B cell (primary cell): ENCODE measurements around the gene CEP85L. TPM values are rescaled to one million over a fixed set of nuclear protein-coding genes. Genes with fewer than 3 reads are reported as not detected.

ENCODE experiments used
- ATAC-seq: fragments of 200-7000 bp; cut with Tn5 transposase; one replicate; pipeline ENCODE4 v1.10.0; 2021; ENCODE audit warnings: low read depth, mild to moderate bottlenecking, moderate number of reproducible peaks, moderate library complexity
- CTCF ChIA-PET: fragments of 350-600 bp; sonication (Branson Sonifier 250); formaldehyde crosslinking; loops from one replicate; lab custom pipeline; 2021; ENCODE audit warnings: antibody characterized with exemption, inconsistent platforms; lab: Charles Lee
- POLR2A ChIA-PET: fragments of 350-600 bp; sonication (Branson Sonifier 250); formaldehyde crosslinking; loops from one replicate; lab custom pipeline; 2021; ENCODE audit warnings: antibody characterized with exemption; lab: Charles Lee
- DNase-seq: peaks from one replicate; pipeline ENCODE4 v3.0.0; 2013
- H2AFZ ChIP-seq: 2 replicates; pipeline ENCODE4 v1.6.1; 2012; ENCODE audit warnings: mild to moderate bottlenecking, low read depth, low read length; ENCODE audit not compliant: insufficient read depth, poor library complexity, severe bottlenecking
- H3K27ac ChIP-seq, 2 donors: 1 replicate in 1 of 2; 2 replicates in 1 of 2; pipeline ENCODE4 v1.5.1; 2012 to 2013; ENCODE audit warnings: low read length in 2 of 2, mild to moderate bottlenecking in 2 of 2, moderate library complexity in 1 of 2
- H3K27me3 ChIP-seq, 4 experiments: fragments of 200-600 bp in 1 of 4; sonication (generic) in 1 of 4; replicated peaks in 1 of 4; 1 replicate in 2 of 4; 2 replicates in 2 of 4; pipeline versions ENCODE4 v1.6.1 to v1.7.0; 2013 to 2016; ENCODE audit warnings: low read length in 3 of 4, mild to moderate bottlenecking in 2 of 4, mixed read lengths in 1 of 4, moderate library complexity in 1 of 4; ENCODE audit not compliant: insufficient read depth in 4 of 4, control insufficient read depth in 3 of 4; ENCODE audit errors: control extremely low read depth in 1 of 4
- H3K36me3 ChIP-seq, 2 experiments: replicated peaks in 1 of 2; 1 replicate in 1 of 2; 2 replicates in 1 of 2; pipeline versions ENCODE4 v1.6.1 to v1.7.1; 2013; ENCODE audit warnings: low read length in 1 of 2; ENCODE audit not compliant: insufficient read depth in 2 of 2, control insufficient read depth in 1 of 2; ENCODE audit errors: control extremely low read depth in 1 of 2, extremely low read depth in 1 of 2
- H3K4me1 ChIP-seq, 2 donors: fragments of 200-600 bp in 1 of 2; sonication (generic) in 1 of 2; 1 replicate in 1 of 2; 2 replicates in 1 of 2; pipeline versions ENCODE4 v1.5.1 to v1.6.1; 2013 to 2017; ENCODE audit warnings: low read length in 2 of 2; ENCODE audit not compliant: control insufficient read depth in 2 of 2, insufficient read depth in 2 of 2
- H3K4me2 ChIP-seq: replicated peaks from 2 replicates; pipeline ENCODE3; 2012; ENCODE audit warnings: mild to moderate bottlenecking, low read depth, low read length; ENCODE audit not compliant: poor library complexity, severe bottlenecking
- H3K4me3 ChIP-seq, 5 experiments: fragments of 200-600 bp in 1 of 5; sonication (generic) in 1 of 5; 1 replicate in 3 of 5; 2 replicates in 2 of 5; pipeline versions ENCODE4 v1.5.1 to v1.7.0; 2011 to 2016; ENCODE audit warnings: low read length in 4 of 5, mild to moderate bottlenecking in 4 of 5, low read depth in 2 of 5, control low read depth in 1 of 5, moderate library complexity in 1 of 5; ENCODE audit not compliant: insufficient read depth in 1 of 5; ENCODE audit errors: control extremely low read depth in 1 of 5, extremely low read depth in 1 of 5
- H3K79me2 ChIP-seq: fragments of 200-600 bp; sonication (generic); one replicate; pipeline ENCODE4 v1.6.0; 2016; ENCODE audit warnings: low read length; ENCODE audit not compliant: control insufficient read depth, insufficient read depth
- H3K9ac ChIP-seq: fragments of 200-600 bp; sonication (generic); 2 replicates; pipeline ENCODE4 v1.6.1; 2017; ENCODE audit warnings: mild to moderate bottlenecking, low read length, moderate library complexity
- H3K9me3 ChIP-seq, 3 donors: one replicate each; pipeline versions ENCODE4 v1.6.1 to v1.7.1; 2013; ENCODE audit warnings: low read length in 2 of 3; ENCODE audit not compliant: control insufficient read depth in 2 of 3, insufficient read depth in 1 of 3; ENCODE audit errors: control extremely low read depth in 1 of 3
- H4K20me1 ChIP-seq: 2 replicates; pipeline ENCODE4 v1.6.0; 2012; ENCODE audit warnings: mild to moderate bottlenecking, low read length; ENCODE audit not compliant: insufficient read depth, control insufficient read depth, poor library complexity, severe bottlenecking
- H3K27ac Mint-ChIP-seq: one replicate; pipeline ENCODE4 v1.8.0; 2021; ENCODE audit warnings: mixed read lengths
- H3K27me3 Mint-ChIP-seq: one replicate; pipeline ENCODE4 v1.8.0; 2021; ENCODE audit warnings: mixed read lengths
- H3K4me1 Mint-ChIP-seq: one replicate; pipeline ENCODE4 v1.8.0; 2021; ENCODE audit warnings: mixed read lengths
- H3K4me3 Mint-ChIP-seq: one replicate; pipeline ENCODE4 v1.8.0; 2021; ENCODE audit warnings: mixed read lengths
- H3K9me3 Mint-ChIP-seq: one replicate; pipeline ENCODE4 v1.8.0; 2022; ENCODE audit warnings: mixed read lengths; ENCODE audit not compliant: insufficient read depth
- CTCF ChIP-seq: fragments of 200-600 bp; IDR thresholded peaks from one replicate; pipeline ENCODE4 v1.8.0; 2022; ENCODE audit warnings: antibody characterized with exemption, mild to moderate bottlenecking
- EZH2 ChIP-seq: IDR thresholded peaks from 2 replicates; pipeline ENCODE4 v1.6.1; 2012; ENCODE audit warnings: borderline replicate concordance, low read depth, mild to moderate bottlenecking, moderate library complexity, low read length; ENCODE audit not compliant: insufficient read depth, poor library complexity, severe bottlenecking
- WGBS: methylation state at CpG from one replicate; pipeline ENCODE4 v1.1.5; 2013; ENCODE audit warnings: missing lambda C conversion rate; ENCODE audit not compliant: insufficient coverage; 5-methylcytosine and 5-hydroxymethylcytosine counted together
- intact Hi-C: fragments of 100-400 bp; cut with micrococcal nuclease; formaldehyde crosslinking; loops from one replicate; pipeline ENCODE4 v1.10.0; 2022
- polyA plus RNA-seq: library from polyadenylated mRNA; depleted of rRNA; stranded (reverse); fragments of >200 nt; gene quantifications from 2 replicates; pipeline ENCODE4 v1.2.3, GENCODE V29; 2012
- total RNA-seq, 2 donors: library from RNA; stranded (reverse); fragments of 120-200 nt in 1 of 2; gene quantifications; 1 replicate in 1 of 2; 2 replicates in 1 of 2; pipeline versions ENCODE4 v1.2.3 to v1.2.4, GENCODE V29; 2013 to 2022

The CEP85L gene
- total and polyA plus RNA-seq, 2 donors (not counting 1 experiment from before 2014, with no cell fraction given), result 7.6 to 32.1 TPM

- H3K27ac Mint-ChIP-seq, result no peak overlapping the region
Measured at GRCh38 chr6:118668761-118669385, 17.5 kb upstream of the CEP85L start.

More at GRCh38 chr6:118668761-118669385, 17.5 kb upstream of the CEP85L start:
- peaks cover 38% of the 10 kb centered on the region for H4K20me1 ChIP-seq
- peaks cover 12 to 17% of the 10 kb centered on the region in 2 donors for H3K4me1 ChIP-seq
- H3K4me3 ChIP-seq, result no peak overlapping the region
- no peaks in the 10 kb centered on the region for H3K27me3 ChIP-seq
- WGBS, result 67% methylated on average over 1 of the region's 1 CpG
- peaks cover 0 to 1% of the 10 kb centered on the region in 2 experiments for H3K36me3 ChIP-seq
- CTCF ChIA-PET, result interaction anchor here (1.7 kb wide), 1 partner anchor 29 kb away, joined by 4 read pairs; no protein-coding TSS in a partner anchor
- H3K4me2 ChIP-seq, result no peak overlapping the region
- peaks cover 84% of the 10 kb centered on the region for H3K79me2 ChIP-seq
- Mint-ChIP-seq H3K4me1 (peaks cover 49% of the 10 kb centered on the region), H3K4me3 (no peak overlapping the region), H3K9me3 (no peaks in the 10 kb centered on the region), H3K27me3 (no peaks in the 10 kb centered on the region)
- H3K9ac ChIP-seq, result no peak overlapping the region
- intact Hi-C loops, result no loop called here
- POLR2A ChIA-PET, result interaction anchor here (0.6 kb wide), 1 partner anchor 92 kb away, joined by 6 read pairs; no protein-coding TSS in a partner anchor
- H3K27ac ChIP-seq, result no peak overlapping the region
- no peak overlapping the region for H2AFZ ChIP-seq
- ATAC-seq (no peak), DNase-seq (no peak)
- TF ChIP-seq CTCF (no peak), EZH2 (no peak)
- no peaks in the 10 kb centered on the region for H3K9me3 ChIP-seq
